A673 (cell line): ENCODE data around the gene CPNE5. TPM values are rescaled to one million over a fixed set of nuclear protein-coding genes. Genes with fewer than 3 reads are reported as not detected.

ENCODE experiments used
- BruUV-seq: library from RNA; stranded (reverse); fragments of 400-500 nt; replicated peaks from 2 replicates; lab custom pipeline; 2021; lab: Mats Ljungman, UMichigan
- CTCF ChIA-PET: fragments of 300-600 bp; sonication (Branson Sonifier 250); formaldehyde crosslinking; loops from one replicate; lab custom pipeline; 2022; ENCODE audit warnings: antibody characterized with exemption; lab: Charles Lee
- POLR2A ChIA-PET: fragments of 300-600 bp; sonication (Branson Sonifier 250); formaldehyde crosslinking; loops from one replicate; lab custom pipeline; 2022; ENCODE audit warnings: antibody characterized with exemption; ENCODE audit not compliant: low non-redundant PET; lab: Charles Lee
- DNase-seq: peaks from one replicate; pipeline ENCODE4 v3.0.0-alpha.2; 2015; ENCODE audit warnings: low spot score
- H3K27ac ChIP-seq: fragments of 200-600 bp; sonication (generic); 2 replicates; pipeline ENCODE4 v1.5.1; 2016; ENCODE audit warnings: mixed run types, low read depth, mild to moderate bottlenecking, mixed read lengths, antibody characterized with exemption, low read length; ENCODE audit not compliant: poor library complexity, severe bottlenecking
- H3K27me3 ChIP-seq: fragments of 200-600 bp; sonication (generic); replicated peaks from 2 replicates; pipeline ENCODE4 v1.6.1; 2017; ENCODE audit warnings: mixed run types, low read depth, mild to moderate bottlenecking, mixed read lengths, antibody characterized with exemption, low read length; ENCODE audit not compliant: insufficient read depth, poor library complexity
- H3K36me3 ChIP-seq: fragments of 200-600 bp; sonication (generic); 2 replicates; pipeline ENCODE4 v1.6.1; 2016; ENCODE audit warnings: mixed run types, mild to moderate bottlenecking, mixed read lengths, antibody characterized with exemption, low read length; ENCODE audit not compliant: insufficient read depth, poor library complexity, severe bottlenecking
- H3K4me1 ChIP-seq: fragments of 200-600 bp; sonication (generic); 2 replicates; pipeline ENCODE4 v1.6.1; 2017; ENCODE audit warnings: mixed run types, mild to moderate bottlenecking, mixed read lengths, antibody characterized with exemption, low read length; ENCODE audit not compliant: insufficient read depth, poor library complexity, severe bottlenecking
- H3K4me3 ChIP-seq: fragments of 200-600 bp; sonication (generic); 2 replicates; pipeline ENCODE4 v1.5.1; 2016; ENCODE audit warnings: low read depth, mixed run types, mild to moderate bottlenecking, mixed read lengths, low read length; ENCODE audit not compliant: poor library complexity, severe bottlenecking
- H3K9me3 ChIP-seq: fragments of 200-600 bp; sonication (generic); 2 replicates; pipeline ENCODE4 v1.6.1; 2016; ENCODE audit warnings: mixed run types, low read depth, mild to moderate bottlenecking, mixed read lengths, antibody characterized with exemption, low read length; ENCODE audit not compliant: poor library complexity, severe bottlenecking
- EZH2 ChIP-seq: fragments of 200-600 bp; sonication (generic); IDR thresholded peaks from 2 replicates; pipeline ENCODE4 v1.6.1; 2017; ENCODE audit warnings: borderline replicate concordance, low read depth, mild to moderate bottlenecking, mixed read lengths, antibody characterized with exemption, low read length; ENCODE audit not compliant: poor library complexity, severe bottlenecking
- intact Hi-C: fragments of 100-400 bp; cut with micrococcal nuclease; formaldehyde crosslinking; loops from one replicate; pipeline ENCODE4 v1.10.0; 2022; ENCODE audit not compliant: unreplicated experiment
- total RNA-seq: library from RNA; stranded (reverse); gene quantifications from 2 replicates; pipeline ENCODE4 v1.2.3, GENCODE V29; 2021
- TF ChIP-seq, protein P1 (sequence below): fragments of 300-800, 200-600 bp; sonication (generic); conservative IDR thresholded peaks from 2 replicates; pipeline ENCODE4 v1.5.1; 2017; ENCODE audit warnings: low read depth, mild to moderate bottlenecking, antibody characterized with exemption, low read length, moderate library complexity, mixed read lengths

The CPNE5 gene
- total RNA-seq, 1 experiment from 2014 or later, result 0.13 TPM

- TF ChIP-seq EZH2, result no peak
- TF ChIP-seq, protein P1, sequence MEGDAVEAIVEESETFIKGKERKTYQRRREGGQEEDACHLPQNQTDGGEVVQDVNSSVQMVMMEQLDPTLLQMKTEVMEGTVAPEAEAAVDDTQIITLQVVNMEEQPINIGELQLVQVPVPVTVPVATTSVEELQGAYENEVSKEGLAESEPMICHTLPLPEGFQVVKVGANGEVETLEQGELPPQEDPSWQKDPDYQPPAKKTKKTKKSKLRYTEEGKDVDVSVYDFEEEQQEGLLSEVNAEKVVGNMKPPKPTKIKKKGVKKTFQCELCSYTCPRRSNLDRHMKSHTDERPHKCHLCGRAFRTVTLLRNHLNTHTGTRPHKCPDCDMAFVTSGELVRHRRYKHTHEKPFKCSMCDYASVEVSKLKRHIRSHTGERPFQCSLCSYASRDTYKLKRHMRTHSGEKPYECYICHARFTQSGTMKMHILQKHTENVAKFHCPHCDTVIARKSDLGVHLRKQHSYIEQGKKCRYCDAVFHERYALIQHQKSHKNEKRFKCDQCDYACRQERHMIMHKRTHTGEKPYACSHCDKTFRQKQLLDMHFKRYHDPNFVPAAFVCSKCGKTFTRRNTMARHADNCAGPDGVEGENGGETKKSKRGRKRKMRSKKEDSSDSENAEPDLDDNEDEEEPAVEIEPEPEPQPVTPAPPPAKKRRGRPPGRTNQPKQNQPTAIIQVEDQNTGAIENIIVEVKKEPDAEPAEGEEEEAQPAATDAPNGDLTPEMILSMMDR, result no peak
- Histone ChIP-seq H3K36me3 (no peaks in the 10 kb centered on the region), H3K27me3 (no peaks in the 10 kb centered on the region), H3K27ac (no peak overlapping the region), H3K4me1 (no peaks in the 10 kb centered on the region), H3K4me3 (no peak overlapping the region), H3K9me3 (no peaks in the 10 kb centered on the region)
- CTCF ChIA-PET, result no interaction called here
- BruUV-seq, result no TSS peak
- intact Hi-C loops, result no loop called here
- POLR2A ChIA-PET, result no interaction called here
- DNase-seq, result no peak
Observed at GRCh38 chr6:36752886-36753506, 86.2 kb downstream of the CPNE5 start.

GRCh38 chr6:36752187-36752885, 86.9 kb downstream of the CPNE5 start:
- H3K9me3 ChIP-seq, result no peaks in the 10 kb centered on the region
- no peaks in the 10 kb centered on the region for H3K4me1 ChIP-seq
- BruUV-seq, result no TSS peak
- H3K27ac ChIP-seq, result no peak overlapping the region
- no peaks in the 10 kb centered on the region for H3K36me3 ChIP-seq
- no peaks in the 10 kb centered on the region for H3K27me3 ChIP-seq
- intact Hi-C loops, result no loop called here
- H3K4me3 ChIP-seq, result no peak overlapping the region
- POLR2A ChIA-PET, result no interaction called here
- no peak for TF ChIP-seq EZH2
- TF ChIP-seq, protein P1, result no peak
- CTCF ChIA-PET, result no interaction called here
- DNase-seq, result no peak

GRCh38 chr6:36751833-36752186, 87.4 kb downstream of the CPNE5 start:
- no peak for TF ChIP-seq EZH2
- TF ChIP-seq, protein P1, result no peak
- no peaks in the 10 kb centered on the region for H3K4me1 ChIP-seq
- H3K4me3 ChIP-seq, result no peak overlapping the region
- ChIA-PET CTCF (no interaction called here), POLR2A (no interaction called here)
- no peaks in the 10 kb centered on the region for H3K36me3 ChIP-seq
- BruUV-seq, result no TSS peak
- H3K9me3 ChIP-seq, result no peaks in the 10 kb centered on the region
- intact Hi-C loops, result no loop called here
- no peak overlapping the region for H3K27ac ChIP-seq
- DNase-seq, result no peak
- H3K27me3 ChIP-seq, result no peaks in the 10 kb centered on the region
